HEK293 (cell line): ENCODE measurements around the gene NDST1.

ENCODE experiments used
- CTCF ChIA-PET: fragments of 350-600 bp; formaldehyde crosslinking; extraction: SDS; loops from one replicate; lab custom pipeline; 2021; ENCODE audit warnings: antibody characterized with exemption; lab: Yijun Ruan, JAX
- POLR2A ChIA-PET: fragments of 300-600 bp; formaldehyde crosslinking; extraction: SDS; loops from one replicate; lab custom pipeline; 2020; ENCODE audit warnings: antibody characterized with exemption, inconsistent platforms; lab: Yijun Ruan, JAX
- H3K27ac ChIP-seq: fragments of 200-500 bp; sonication (Bioruptor generic); 2 replicates; pipeline ENCODE4 v1.5.1; 2014; ENCODE audit warnings: low read depth, low read length, control low read depth, inconsistent platforms; ENCODE audit errors: extremely low read depth
- H3K36me3 ChIP-seq, 2 experiments: fragments of 200-500 bp in 1 of 2; sonication (Bioruptor generic) in 1 of 2; 1 replicate in 1 of 2; 2 replicates in 1 of 2; pipeline ENCODE4 v1.5.1; 2014 to 2017; ENCODE audit warnings: inconsistent platforms in 2 of 2, low read length in 2 of 2; ENCODE audit not compliant: control insufficient read depth in 2 of 2, insufficient read depth in 1 of 2
- H3K4me1 ChIP-seq: fragments of 200-500 bp; sonication (Bioruptor generic); 2 replicates; pipeline ENCODE4 v1.5.1; 2014; ENCODE audit warnings: mild to moderate bottlenecking, low read length, inconsistent platforms; ENCODE audit not compliant: control insufficient read depth, insufficient read depth
- H3K4me3 ChIP-seq: 2 replicates; pipeline ENCODE4 v1.5.1; 2011; ENCODE audit warnings: low read depth, mild to moderate bottlenecking, control low read depth, low read length, moderate library complexity
- H3K9me3 ChIP-seq: fragments of 200-500 bp; sonication (Bioruptor generic); 2 replicates; pipeline ENCODE4 v1.5.1; 2014; ENCODE audit warnings: low read depth, low read length, inconsistent platforms; ENCODE audit not compliant: control insufficient read depth, insufficient read depth
- ATF2 ChIP-seq: fragments of 450-650 bp; formaldehyde crosslinking; IDR thresholded peaks from 2 replicates; pipeline ENCODE4 v1.5.1; 2016; ENCODE audit warnings: missing biosample characterization, missing genetic modification characterization, low read depth
- HOXA7 ChIP-seq: sonication (generic); formaldehyde crosslinking; IDR thresholded peaks from 2 replicates; pipeline ENCODE4 v1.8.1; 2022; ENCODE audit warnings: missing genetic modification reagents, borderline replicate concordance
- KLF7 ChIP-seq: fragments of 450-650 bp; formaldehyde crosslinking; IDR thresholded peaks from 2 replicates; pipeline ENCODE4 v1.5.1; 2016; ENCODE audit warnings: missing biosample characterization, missing genetic modification characterization, borderline replicate concordance
- MEIS1 ChIP-seq: sonication (generic); formaldehyde crosslinking; IDR thresholded peaks from 2 replicates; pipeline ENCODE4 v1.8.1; 2022; ENCODE audit warnings: missing genetic modification reagents, mild to moderate bottlenecking, borderline replicate concordance
- PRDM10 ChIP-seq: fragments of 450-650 bp; formaldehyde crosslinking; IDR thresholded peaks from 2 replicates; pipeline ENCODE4 v1.5.1; 2016; ENCODE audit warnings: missing biosample characterization, missing genetic modification characterization
- ZBTB20 ChIP-seq: fragments of 450-650 bp; formaldehyde crosslinking; IDR thresholded peaks from 2 replicates; pipeline ENCODE4 v1.5.1; 2016; ENCODE audit warnings: missing biosample characterization, missing genetic modification characterization
- ZFP41 ChIP-seq: fragments of 450-650 bp; formaldehyde crosslinking; IDR thresholded peaks from 2 replicates; pipeline ENCODE4 v1.5.1; 2016; ENCODE audit warnings: missing biosample characterization, missing genetic modification characterization, borderline replicate concordance
- ZNF121 ChIP-seq: fragments of 450-650 bp; formaldehyde crosslinking; IDR thresholded peaks from 2 replicates; pipeline ENCODE4 v1.5.1; 2016; ENCODE audit warnings: missing biosample characterization, missing genetic modification characterization
- ZNF214 ChIP-seq: fragments of 450-650 bp; formaldehyde crosslinking; IDR thresholded peaks from 2 replicates; pipeline ENCODE4 v1.5.1; 2017; ENCODE audit warnings: missing biosample characterization, mild to moderate bottlenecking, missing genetic modification characterization, borderline replicate concordance
- ZNF350 ChIP-seq: fragments of 450-650 bp; formaldehyde crosslinking; IDR thresholded peaks from 2 replicates; pipeline ENCODE4 v1.5.0; 2017; ENCODE audit warnings: missing biosample characterization, mild to moderate bottlenecking, missing genetic modification characterization
- ZNF362 ChIP-seq: fragments of 450-650 bp; formaldehyde crosslinking; IDR thresholded peaks from 2 replicates; pipeline ENCODE4 v1.5.1; 2016; ENCODE audit warnings: missing biosample characterization, missing genetic modification characterization
- ZNF404 ChIP-seq: fragments of 450-650 bp; formaldehyde crosslinking; IDR thresholded peaks from 2 replicates; pipeline ENCODE4 v1.5.1; 2017; ENCODE audit warnings: missing biosample characterization, missing genetic modification characterization
- ZNF530 ChIP-seq: fragments of 450-650 bp; formaldehyde crosslinking; IDR thresholded peaks from 2 replicates; pipeline ENCODE4 v1.5.1; 2016; ENCODE audit warnings: low read depth, missing biosample characterization, missing genetic modification characterization
- ZNF624 ChIP-seq: fragments of 450-650 bp; formaldehyde crosslinking; IDR thresholded peaks from 2 replicates; pipeline ENCODE4 v1.5.1; 2017; ENCODE audit warnings: missing biosample characterization, missing genetic modification characterization
- ZNF645 ChIP-seq: fragments of 450-650 bp; formaldehyde crosslinking; IDR thresholded peaks from 2 replicates; pipeline ENCODE4; 2016; ENCODE audit warnings: missing biosample characterization, missing genetic modification characterization
- ZNF654 ChIP-seq: fragments of 450-650 bp; formaldehyde crosslinking; IDR thresholded peaks from 2 replicates; pipeline ENCODE4 v1.5.1; 2016; ENCODE audit warnings: low read depth, missing biosample characterization, missing genetic modification characterization
- ZNF701 ChIP-seq: fragments of 450-650 bp; formaldehyde crosslinking; IDR thresholded peaks from 2 replicates; pipeline ENCODE4 v1.5.1; 2016; ENCODE audit warnings: missing biosample characterization, missing genetic modification characterization
- ZNF747 ChIP-seq: fragments of 450-650 bp; formaldehyde crosslinking; IDR thresholded peaks from 2 replicates; pipeline ENCODE4 v1.5.1; 2016; ENCODE audit warnings: missing biosample characterization, missing genetic modification characterization
- ZNF785 ChIP-seq: fragments of 450-650 bp; formaldehyde crosslinking; IDR thresholded peaks from 2 replicates; pipeline ENCODE4 v1.5.1; 2016; ENCODE audit warnings: missing biosample characterization, missing genetic modification characterization

Gene NDST1

GRCh38 chr5:150589862-150590601 is 82.1 kb downstream of the NDST1 start (continued):
- TF ChIP-seq HOXA7 = no peak
- TF ChIP-seq PRDM10 = no peak

GRCh38 chr5:150590979-150591695 is 83.2 kb downstream of the NDST1 start:
- POLR2A ChIA-PET = no interaction called here
- Histone ChIP-seq H3K4me1 (no peaks in the 10 kb centered on the region), H3K27ac (no peak overlapping the region), H3K9me3 (no peaks in the 10 kb centered on the region), H3K4me3 (no peak overlapping the region), H3K36me3 (no peaks in the 10 kb centered on the region)
- CTCF ChIA-PET = interaction anchor here (0.6 to 1.5 kb wide), 3 partner anchors 8 to 63 kb away, joined by 3 to 6 read pairs (median 3); no protein-coding TSS in a partner anchor
- TF ChIP-seq ZNF654 (tag by site-specific recombination) (no peak), ATF2 (tag by site-specific recombination) (no peak), ZNF350 (no peak), ZNF624 (tag by site-specific recombination) (no peak), ZNF645 (tag by site-specific recombination) (no peak), ZNF747 (tag by site-specific recombination) (no peak), ZFP41 (no peak), ZNF121 (tag by site-specific recombination) (no peak), ZNF530 (no peak), ZNF701 (tag by site-specific recombination) (no peak), ZNF785 (tag by site-specific recombination) (no peak), ZNF404 (tag by site-specific recombination) (no peak), KLF7 (tag by site-specific recombination) (no peak), ZNF214 (tag by site-specific recombination) (no peak), ZBTB20 (tag by site-specific recombination) (no peak), MEIS1 (CRISPR knock-in tag) (no peak), ZNF362 (tag by site-specific recombination) (no peak)
